Raji (cell line): ENCODE results near the gene SLAMF1.

Source experiments
- POLR2A ChIP-seq: IDR thresholded peaks from 2 replicates; pipeline ENCODE4 v1.6.1; 2011; ENCODE audit warnings: low read depth, low read length, control low read depth; ENCODE audit not compliant: insufficient read depth

Gene SLAMF1

DNA sequence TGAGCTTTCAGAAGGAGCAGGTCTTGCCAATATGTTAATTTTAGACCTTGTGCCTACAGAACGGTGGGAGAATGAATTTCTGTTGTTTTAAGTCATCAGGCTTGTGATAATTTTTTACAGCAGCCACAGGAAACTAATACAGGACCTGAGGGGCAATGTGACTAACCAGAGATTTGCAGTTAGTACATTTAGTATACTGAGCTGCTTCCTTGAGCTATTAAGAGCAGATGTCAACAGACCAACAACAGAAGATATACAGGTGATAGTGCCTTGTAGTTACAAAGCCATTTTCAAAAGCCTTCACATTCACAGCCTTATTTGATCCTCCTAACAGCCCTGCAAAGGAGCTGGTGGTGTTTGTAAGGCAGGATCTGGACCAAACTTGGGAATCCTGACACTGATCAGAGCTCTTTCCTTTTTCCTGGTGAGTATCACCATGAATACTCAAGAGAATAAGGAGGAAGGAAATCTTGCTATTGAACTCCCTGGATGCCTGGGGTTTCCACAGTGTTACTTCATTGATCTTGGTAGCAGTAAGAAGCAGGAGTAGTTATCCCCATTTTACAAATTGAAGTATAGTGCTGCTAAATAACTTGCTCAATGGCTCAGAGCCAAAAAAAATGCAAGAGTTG is 4.7 kb upstream of the SLAMF1 start:
- no peak for TF ChIP-seq POLR2A

DNA sequence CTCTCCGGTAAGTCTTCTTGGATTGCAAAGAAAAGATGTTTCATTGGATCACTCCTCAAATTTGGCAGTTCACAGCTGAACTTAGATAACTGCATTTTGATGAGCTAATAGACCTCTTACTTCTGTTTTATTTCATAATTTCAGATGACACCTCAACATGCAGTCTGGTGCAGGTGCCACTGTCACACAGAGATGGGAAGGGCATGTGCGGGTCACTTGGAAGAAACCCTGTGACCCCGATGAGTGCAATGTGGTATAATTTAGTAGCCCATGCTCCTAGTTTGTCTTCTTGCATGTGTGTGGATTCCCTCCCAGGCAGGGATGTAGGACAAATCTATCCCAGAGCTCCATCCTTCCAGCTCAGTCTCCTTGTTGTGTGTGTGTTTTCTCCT is 481 bp upstream of the SLAMF1 start:
- TF ChIP-seq POLR2A, result no peak

DNA sequence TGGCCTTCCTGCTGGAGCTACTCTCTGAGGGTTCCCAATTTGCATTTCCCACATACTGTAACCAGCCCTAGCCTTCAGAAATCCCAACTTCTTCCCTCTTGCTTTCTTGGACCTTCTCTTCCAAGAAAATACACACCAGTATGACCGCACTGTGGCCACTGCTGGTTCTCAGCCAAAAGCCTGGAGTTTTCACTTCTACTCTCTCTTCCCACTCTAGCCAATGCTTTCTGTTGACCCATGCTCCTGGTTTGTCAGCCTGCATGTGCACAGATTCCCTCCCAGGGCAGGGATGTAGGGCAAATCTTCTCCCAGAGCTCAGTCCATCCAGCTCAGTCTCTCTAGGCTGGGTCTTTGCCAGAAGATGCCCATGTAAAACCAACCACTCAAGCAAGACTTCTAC is 664 bp downstream of the SLAMF1 start:
- no peak for TF ChIP-seq POLR2A

GRCh38 chr1:160645386-160646130 is 1.3 kb downstream of the SLAMF1 start:
- no peak for TF ChIP-seq POLR2A

- TF ChIP-seq POLR2A, result no peak
Observed at GRCh38 chr1:160644399-160644798, 2.4 kb downstream of the SLAMF1 start.

- TF ChIP-seq POLR2A, result no peak
Observed at GRCh38 chr1:160643138-160643537, 3.7 kb downstream of the SLAMF1 start.

GRCh38 chr1:160642281-160642644 is 4.6 kb downstream of the SLAMF1 start:
- no peak for TF ChIP-seq POLR2A

DNA sequence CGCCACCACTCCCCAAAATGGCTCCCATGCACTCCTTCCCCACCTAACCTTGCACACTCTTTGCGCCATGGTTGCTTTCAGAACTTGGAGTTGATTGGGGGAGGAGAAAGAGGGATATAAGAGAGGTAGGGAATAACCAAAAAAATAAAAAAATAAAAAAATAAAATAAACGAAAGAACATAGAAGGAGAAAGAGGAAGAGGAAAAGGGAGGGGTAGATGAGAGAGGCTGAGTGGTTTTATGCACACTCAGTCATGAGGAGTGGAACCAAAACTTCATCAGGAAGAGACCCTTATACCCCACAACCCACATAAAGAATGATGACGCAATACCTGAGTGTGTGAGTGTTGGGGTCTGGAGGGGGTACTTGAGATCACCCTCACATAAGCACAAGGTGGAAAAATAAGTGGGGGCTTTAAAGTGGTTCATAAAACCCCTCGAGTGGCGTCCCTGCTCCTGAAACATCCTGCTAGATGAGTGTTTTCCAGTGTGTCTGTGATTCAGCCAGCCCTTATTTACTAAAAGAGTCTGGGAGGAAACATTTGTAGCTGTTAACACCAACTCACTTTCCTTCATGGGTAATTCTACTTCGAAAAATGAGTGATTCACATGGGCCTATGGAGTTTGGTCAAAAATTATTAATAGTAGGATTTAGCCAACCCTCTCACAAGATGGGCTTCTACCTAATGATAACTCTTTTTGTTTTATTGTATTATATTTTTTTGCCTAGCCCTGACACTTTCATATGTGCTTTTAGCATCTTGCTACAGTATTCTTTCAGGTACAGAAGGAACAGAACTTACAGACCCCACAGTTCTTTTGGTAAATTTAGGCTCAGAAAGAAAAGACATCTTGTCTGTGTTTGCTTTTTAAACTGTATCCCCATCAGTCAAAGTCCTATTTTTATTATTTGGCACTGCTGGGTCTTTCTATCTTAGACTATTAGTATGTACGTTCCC is 5.2 kb downstream of the SLAMF1 start:
- no peak for TF ChIP-seq POLR2A

DNA sequence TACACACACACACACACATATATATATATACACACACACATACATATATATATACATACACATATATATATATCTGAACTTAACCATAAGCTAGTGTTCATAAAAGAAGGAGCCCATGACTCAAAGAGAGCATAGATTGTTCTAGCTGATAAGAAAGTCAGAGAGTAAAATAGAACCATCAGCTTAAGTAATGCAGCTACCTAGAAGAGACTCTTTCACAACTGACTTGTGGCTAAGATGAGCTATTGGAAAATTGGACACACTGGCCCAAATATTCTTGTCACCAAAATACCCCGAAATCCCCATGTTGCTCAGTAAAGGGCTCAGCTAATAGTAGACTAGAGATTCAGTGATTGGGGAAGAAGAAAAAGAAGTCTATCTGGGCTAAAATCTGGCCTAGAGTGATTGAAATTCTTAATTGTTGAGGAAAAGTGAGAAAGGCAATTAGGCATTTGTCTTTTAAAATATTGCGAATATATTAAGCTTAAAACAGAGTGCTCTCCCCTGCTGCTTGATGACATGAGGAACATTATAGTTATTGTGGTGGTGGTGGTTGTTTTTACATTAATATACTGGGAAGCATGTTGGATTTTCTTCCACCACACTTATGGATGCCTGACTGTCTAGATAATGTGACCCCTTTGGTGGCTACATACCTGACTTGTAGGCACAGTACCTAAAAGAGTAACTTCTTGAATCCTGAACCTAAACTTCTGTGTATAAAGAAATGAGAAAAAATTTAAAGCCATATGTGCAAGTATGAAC is 6.3 kb downstream of the SLAMF1 start:
- TF ChIP-seq POLR2A, result no peak

DNA sequence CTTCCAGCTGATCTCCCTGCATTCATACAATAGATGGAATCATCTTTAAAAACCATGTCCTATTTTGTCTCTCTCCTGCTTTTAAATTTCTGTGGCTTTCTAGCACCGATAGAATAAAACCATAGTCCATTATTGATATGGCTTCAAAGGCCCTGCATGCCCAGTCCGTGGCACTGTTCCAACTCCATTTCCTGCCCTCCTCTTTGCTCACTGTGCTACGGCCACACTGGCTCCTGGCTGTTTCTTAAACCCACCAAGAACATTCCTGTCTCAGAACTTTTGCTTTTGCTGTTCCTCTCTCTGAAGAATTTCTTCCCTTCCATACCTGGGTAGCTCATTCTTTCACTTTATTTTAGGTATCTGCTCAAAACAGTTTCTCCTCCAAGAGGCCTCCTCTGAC is 7.2 kb downstream of the SLAMF1 start:
- TF ChIP-seq POLR2A, result no peak

- no peak for TF ChIP-seq POLR2A
Observed at GRCh38 chr1:160638926-160639325, 7.9 kb downstream of the SLAMF1 start.

DNA sequence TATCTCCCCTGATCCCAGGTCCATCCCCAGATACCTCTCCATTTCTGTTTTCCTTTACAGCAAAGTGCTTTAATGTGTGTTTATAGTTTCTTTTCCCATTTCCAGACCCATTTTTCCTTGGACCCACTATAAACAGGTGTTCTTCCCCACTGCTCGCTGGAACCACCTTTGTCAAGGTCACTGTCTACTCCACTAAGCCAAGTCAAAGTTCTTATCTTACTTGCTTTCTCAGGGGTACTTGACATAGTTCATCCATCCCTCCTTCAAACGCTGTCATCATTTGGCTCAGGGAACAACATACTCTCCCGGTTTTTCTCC is 8.3 kb downstream of the SLAMF1 start:
- no peak for TF ChIP-seq POLR2A

DNA sequence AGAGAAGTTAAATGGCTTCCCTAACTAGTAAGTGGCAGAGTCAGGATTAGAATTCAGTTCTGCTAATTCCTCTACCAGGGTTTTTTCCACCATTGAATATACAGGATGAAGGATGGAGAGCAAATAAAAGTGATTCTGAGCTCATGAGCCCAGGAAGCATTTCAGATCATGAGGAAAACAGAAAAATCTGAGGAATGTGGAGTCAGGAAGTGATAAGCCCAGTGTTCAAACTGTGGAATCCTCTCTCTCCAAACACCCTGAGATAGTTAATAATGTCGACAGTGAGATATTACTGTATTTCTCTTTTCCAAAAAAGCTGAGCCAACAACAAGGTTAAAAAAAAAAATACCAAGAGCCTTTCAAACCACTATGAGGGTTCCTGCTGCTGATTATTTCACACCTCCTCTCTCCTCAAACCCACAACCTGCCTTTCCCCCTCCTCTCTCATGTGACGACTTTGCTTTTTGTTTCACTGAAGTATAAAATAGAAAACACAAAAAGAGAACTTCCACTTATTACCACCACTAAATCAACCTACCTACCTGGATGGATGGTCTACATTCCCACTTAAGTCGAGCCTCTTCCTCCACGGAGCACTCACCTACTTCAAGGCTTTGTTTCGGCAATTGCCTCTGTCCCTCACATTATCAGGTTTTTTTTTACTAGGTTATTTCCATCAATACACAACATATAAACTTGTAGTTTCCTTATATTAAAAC is 8.9 kb downstream of the SLAMF1 start:
- TF ChIP-seq POLR2A, result no peak

GRCh38 chr1:160637065-160637464 is 9.8 kb downstream of the SLAMF1 start:
- no peak for TF ChIP-seq POLR2A

- no peak for TF ChIP-seq POLR2A
Observed at GRCh38 chr1:160636547-160636946, 10.3 kb downstream of the SLAMF1 start.

- TF ChIP-seq POLR2A, result no peak
Observed at GRCh38 chr1:160636076-160636475, 10.8 kb downstream of the SLAMF1 start.
